ENCODE results near the gene IRX5.

GRCh38 chr16:54931120-54932014 is 702 bp downstream of the IRX5 start:
- TF ChIP-seq YY1 (IDR thresholded peaks at IDR 0.05; ENCODE audit: insufficient read depth, insufficient read length): no peak
- TF ChIP-seq ZNF274 (IDR thresholded peaks at IDR 0.05; ENCODE audit: low read depth, low read length): no peak
- no peak for TF ChIP-seq SUZ12 (IDR thresholded peaks at IDR 0.05; ENCODE audit: extremely low read depth, insufficient read depth, insufficient read length)
